DMS114 treated with DMSO at 0.1 percent for 48 hours (cell line): Measurements from ENCODE around the gene C9orf50.
A peak's percentile ranks its signal among the peaks of the same experiment; 100 is the strongest.
"Not testable (repeated sequence)": the region's sequence is repeated elsewhere in the genome, so short reads cannot be mapped to it uniquely, and the experiment has no call there.

Experiments
- DNase-seq: peaks from one replicate; lab custom pipeline; 2025; ENCODE audit not compliant: unreplicated experiment; lab: John Stamatoyannopoulos, UW

The C9orf50 gene

GRCh38 chr9:129594632-129595031, 26.3 kb downstream of the C9orf50 start:
- no peak for DNase-seq

GRCh38 chr9:129592790-129593189, 28.1 kb downstream of the C9orf50 start:
- not testable (repeated sequence) for DNase-seq

DNA sequence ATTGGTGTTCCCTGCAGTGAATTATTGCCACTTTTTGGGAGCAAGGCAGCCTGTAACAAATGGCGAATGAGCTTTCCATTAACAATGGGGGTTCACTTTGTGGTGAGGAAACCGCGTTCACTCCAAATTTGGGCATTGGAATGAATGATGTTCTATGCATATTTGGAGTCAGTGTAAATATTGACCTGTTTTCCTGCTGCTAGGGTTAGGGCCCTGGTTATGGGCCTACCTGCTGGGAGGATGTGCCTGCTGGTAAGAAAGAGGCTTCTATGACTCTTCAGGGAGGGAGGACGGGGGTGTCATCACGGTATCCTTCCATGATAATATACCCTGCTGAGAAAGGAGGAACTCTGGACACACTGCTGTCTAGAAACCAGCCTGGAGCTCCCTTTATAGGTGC, 29.0 kb downstream of the C9orf50 start:
- DNase-seq, result no peak

- DNase-seq, result no peak
These were observed 30.4 kb downstream of the C9orf50 start for GRCh38 chr9:129590466-129590865.

DNA sequence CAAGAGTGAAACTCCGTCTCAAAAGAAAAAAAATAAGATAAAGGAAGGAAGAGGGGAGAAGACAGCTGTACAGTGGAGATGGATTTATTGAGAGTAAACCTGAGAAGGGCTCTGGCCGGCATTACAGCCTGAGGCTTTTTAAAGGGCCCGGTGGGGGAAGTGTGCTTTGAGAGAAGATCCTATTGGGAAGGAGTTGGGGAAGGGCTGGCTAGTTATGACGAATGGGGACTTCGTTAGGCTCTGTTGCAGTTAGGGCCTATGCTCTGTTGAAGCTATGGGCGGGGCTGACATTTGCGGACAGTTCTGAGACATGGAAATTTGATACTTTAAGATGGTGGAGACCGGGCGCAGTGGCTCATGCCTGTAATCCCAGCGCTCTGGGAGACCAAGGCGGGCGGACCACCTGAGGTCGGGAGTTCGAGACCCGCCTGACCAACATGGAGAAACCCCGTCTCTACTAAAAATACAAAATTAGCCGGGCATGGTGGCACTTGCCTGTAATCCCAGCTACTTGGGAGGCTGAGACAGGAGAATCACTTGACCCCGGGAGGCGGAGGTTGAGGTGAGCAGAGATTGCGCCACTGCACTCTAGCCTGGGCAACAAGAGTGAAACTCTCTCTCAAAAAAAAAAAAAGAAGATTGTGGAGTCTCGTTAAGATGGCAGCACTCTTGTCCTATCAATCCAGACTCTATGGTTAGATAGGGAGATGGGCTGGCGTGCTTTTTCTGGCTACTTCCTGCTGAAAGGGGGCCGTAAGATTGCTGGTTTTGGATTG, 33.2 kb downstream of the C9orf50 start:
- no peak for DNase-seq

- no peak for DNase-seq
These were observed 34.2 kb downstream of the C9orf50 start for GRCh38 chr9:129586685-129587084.

- DNase-seq, result no peak
These were observed 34.7 kb downstream of the C9orf50 start for GRCh38 chr9:129586245-129586644.

GRCh38 chr9:129585352-129585751, 35.5 kb downstream of the C9orf50 start:
- no peak for DNase-seq

GRCh38 chr9:129584136-129584535, 36.8 kb downstream of the C9orf50 start:
- DNase-seq, result peak; percentile 41

GRCh38 chr9:129583308-129584038, 37.4 kb downstream of the C9orf50 start:
- DNase-seq, result no peak

DNA sequence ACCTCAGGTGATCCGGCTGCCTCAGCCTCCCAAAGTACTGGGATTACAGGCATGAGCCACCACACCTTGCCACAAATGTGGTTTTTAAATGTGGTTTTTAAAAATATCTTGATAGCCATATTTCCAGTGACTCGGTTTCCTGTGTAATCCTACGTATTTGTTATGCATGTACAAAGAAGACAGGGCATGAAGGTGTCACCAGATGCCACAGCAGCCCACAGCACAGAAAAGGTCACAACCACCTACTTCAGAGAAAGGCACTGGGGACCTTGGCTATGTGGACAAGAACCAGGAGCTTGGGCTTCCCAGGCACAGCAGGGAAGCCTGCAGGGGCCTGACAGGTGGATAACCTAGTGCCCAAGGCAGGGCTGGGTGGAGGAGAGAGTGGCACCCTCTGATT, 38.0 kb downstream of the C9orf50 start:
- DNase-seq, result no peak

GRCh38 chr9:129581505-129582189, 39.3 kb downstream of the C9orf50 start:
- no peak for DNase-seq

DNA sequence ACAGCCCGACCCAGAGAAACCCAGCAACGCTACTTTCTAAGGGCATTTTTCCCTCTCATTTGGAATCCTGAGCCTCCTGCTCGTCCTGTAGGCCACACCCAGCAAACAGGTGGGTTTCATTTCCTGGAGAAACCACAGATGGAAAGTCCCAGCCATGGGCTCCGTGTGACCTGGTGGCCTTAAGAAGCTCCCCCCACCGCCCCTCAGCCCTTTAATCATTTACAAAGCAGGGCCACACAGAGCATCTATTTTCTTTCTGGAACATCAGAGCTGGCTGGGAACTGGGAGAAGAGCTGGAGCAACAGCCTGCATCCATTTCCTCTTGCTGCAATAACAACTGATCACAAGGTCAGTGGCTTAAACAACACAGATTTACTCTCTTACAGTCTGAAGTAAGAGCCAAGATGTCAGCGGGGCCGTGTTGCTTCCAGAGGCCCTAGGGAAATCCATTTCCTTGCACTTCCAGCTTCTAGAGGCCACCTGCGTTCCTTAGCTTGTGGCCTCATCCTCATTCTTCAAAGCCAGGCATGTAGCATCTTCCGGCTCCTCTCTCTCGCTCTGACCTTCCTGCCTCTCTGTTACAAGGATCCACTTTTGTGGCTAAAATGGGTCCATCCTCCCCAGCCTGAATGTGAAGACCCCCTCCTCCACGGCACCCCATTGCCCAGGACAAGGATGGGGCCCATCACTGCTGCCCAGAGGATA, 40.5 kb downstream of the C9orf50 start:
- no peak for DNase-seq

GRCh38 chr9:129579294-129579693, 41.6 kb downstream of the C9orf50 start:
- no peak for DNase-seq

GRCh38 chr9:129576546-129577543, 44.1 kb downstream of the C9orf50 start:
- no peak for DNase-seq

DNA sequence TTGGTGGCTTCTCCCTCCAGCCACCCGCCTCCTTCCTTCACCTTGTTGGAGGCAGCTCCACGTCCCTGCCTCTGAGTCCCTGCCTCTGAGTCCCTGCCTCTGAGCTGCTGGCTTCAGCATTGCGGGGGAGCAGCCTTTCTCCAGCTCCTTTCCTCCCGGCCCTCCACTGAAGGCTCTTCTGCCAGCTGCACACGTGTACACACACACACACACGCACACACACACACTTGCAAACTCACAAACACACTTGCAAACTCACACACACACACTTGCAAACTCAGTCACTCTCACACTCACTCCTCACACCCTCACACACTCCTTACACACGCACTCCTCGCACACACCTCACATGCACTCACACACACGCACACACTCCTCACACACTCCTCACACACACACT, 45.1 kb downstream of the C9orf50 start:
- no peak for DNase-seq

DNA sequence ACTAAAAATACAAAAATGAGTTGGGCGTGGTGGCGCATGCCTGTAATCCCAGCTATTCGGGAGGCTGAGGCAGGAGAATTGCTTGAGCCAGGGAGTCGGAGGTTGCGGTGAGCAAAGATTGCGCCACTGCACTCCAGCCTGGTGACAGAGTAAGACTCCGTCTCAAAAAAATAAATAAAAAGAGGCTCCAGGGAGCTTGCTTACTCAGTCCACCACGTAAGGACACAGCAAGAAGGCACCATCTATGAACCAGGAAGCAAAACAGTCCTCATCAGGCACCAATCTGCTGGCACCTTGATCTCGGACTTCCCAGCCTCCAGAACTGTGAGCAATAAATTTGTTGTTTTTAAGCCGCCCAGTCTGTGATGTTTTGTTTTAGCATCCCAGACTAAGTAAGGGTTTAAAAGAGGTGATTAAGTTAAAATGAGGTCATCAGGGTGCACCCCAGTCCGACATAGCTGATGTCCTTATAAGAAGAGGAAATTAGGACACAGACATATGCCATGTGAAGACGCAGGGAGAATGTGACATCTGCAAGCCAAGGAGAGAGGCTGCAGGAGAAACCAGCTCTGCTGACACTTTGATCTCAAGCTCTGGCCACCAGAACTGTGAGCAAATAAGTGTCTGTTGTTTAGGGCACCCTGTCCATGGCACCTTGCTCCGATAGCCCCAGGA, 45.9 kb downstream of the C9orf50 start:
- no peak for DNase-seq

GRCh38 chr9:129573977-129574376, 46.9 kb downstream of the C9orf50 start:
- no peak for DNase-seq

DNA sequence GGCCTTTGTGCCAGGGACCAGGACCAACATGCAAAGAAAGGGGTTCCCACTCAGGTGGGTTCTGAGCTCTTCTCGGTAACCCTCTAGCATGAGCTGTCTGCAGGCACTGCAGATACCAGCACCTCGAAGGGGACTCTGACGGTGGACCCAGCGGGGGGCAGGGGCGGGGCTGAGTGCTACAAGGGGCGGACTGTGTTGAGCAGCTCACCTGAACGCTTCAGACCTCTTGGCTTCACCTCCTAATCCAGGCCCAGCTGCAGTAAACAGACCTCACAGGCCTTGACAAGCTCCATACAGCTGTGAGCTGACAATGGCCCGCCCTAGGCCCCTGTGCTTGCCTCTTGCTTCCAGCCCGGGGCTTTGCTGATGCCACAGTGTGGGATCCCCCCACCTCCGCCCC, 48.4 kb downstream of the C9orf50 start:
- DNase-seq, result no peak

- no peak for DNase-seq
These were observed 48.9 kb downstream of the C9orf50 start for GRCh38 chr9:129572052-129572425.
